ENCODE data around the gene DOK3. TPM values are rescaled to one million over a fixed set of nuclear protein-coding genes. Genes with fewer than 3 reads are reported as not detected.
A peak's percentile ranks its signal among the peaks of the same experiment; 100 is the strongest.

Gene DOK3
- total RNA-seq, 1 experiment from 2014 or later = 8.0 TPM

DNA sequence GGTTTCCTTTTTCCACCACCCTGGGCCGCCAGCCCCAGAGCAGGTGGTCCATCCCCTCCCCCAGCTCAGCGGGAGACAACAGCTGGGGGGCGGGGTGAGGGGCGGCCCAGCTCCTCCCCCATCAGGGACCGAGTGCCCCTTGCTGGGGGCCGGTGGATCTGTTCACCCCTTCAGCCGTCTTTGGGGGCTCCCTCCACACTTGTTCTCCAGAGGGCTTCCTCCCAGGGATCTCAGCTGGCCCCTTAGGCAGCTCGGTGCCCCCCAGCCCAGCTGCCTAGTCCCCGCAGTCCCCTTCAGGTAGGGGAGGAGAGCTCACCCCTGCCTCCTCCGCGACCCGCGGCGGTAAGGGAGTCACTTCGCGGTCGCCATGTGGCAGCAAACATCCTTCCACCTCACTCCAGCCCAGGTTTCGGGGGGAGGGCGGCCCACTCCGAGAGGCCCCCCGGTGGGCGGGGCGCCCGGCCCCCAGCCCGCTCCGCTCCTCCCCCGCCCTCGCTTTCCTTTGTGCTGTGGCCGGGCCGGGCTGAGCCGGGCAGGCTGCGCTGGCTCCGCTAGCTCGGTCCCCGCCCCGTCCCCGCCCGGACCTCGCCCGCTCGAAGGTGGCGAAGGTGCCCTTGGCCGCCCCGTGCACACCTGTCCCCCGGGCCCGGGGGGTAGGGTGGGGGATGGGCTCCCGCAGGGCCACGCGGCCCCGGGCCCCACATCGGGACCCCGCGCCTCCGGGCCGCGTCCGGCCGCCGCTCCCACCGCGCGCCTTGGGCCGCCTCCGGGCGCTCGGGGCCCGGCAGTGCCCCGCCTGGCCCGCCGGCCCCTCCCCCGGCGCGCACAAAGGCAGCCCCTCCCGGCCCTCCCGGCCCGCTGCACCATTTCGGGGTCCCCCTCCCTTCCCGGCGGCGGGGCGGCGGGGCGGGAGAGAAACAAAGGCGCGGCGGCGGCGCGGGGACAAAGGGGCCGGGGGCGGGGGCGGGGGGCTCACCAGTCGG is 36.9 kb downstream of the DOK3 start:
- RAD21 ChIA-PET (ENCODE audit: low non-redundant PET in 1 of 2, low total read pairs in 2 of 2, uncharacterized antibody in 2 of 2, unreplicated experiment in 2 of 2) = no interaction called here
- no peaks in the 10 kb centered on the region for H4K20me1 ChIP-seq (ENCODE audit: insufficient read depth)
- POLR2A ChIA-PET = interaction anchor here (0.6 to 2.6 kb wide), 7 partner anchors 9 to 69 kb away, joined by 3 to 8 read pairs (median 3); no protein-coding TSS in a partner anchor
- DNase-seq (ENCODE audit: low read depth, low spot score) = no peak
- peak overlapping the region; percentile 84 for H3K27ac ChIP-seq (ENCODE audit: low read depth, low read length)
- H3K9ac ChIP-seq (ENCODE audit: low read length) = peak overlapping the region; percentile 89
- BruUV-seq (replicated peaks) = no TSS peak
- CTCF ChIA-PET = interaction anchor here (1.2 to 1.9 kb wide), 3 partner anchors 18 to 163 kb away, joined by 3 to 6 read pairs (median 3); no protein-coding TSS in a partner anchor
- no peak for TF ChIP-seq EZH2 (IDR thresholded peaks at IDR 0.05)
- peak; percentile 58; the same call in 1 of the 2 replicates for TF ChIP-seq ZFX (IDR thresholded peaks at IDR 0.05)
- peak; percentile 53 for ATAC-seq
- H3K4me3 ChIP-seq (replicated peaks in 1 of 2; ENCODE audit: low read depth in 1 of 2, low read length in 2 of 2) = peak overlapping the region; percentile 85 to 92
- peaks cover 7 to 11% of the 10 kb centered on the region in 2 experiments; a peak in 3 of 4 replicates for H3K36me3 ChIP-seq (ENCODE audit: control insufficient read depth in 1 of 2, insufficient read depth in 2 of 2, low read length in 2 of 2)
- intact Hi-C loops (cut with micrococcal nuclease) = no loop called here
- H3K4me1 ChIP-seq (ENCODE audit: control insufficient read depth in 1 of 2, insufficient read depth in 2 of 2, low read length in 2 of 2) = peaks cover 8 to 55% of the 10 kb centered on the region in 2 experiments; a peak in 3 of 4 replicates
- no peaks in the 10 kb centered on the region for H3K27me3 ChIP-seq (ENCODE audit: insufficient read depth, low read length)
- H3K79me2 ChIP-seq (ENCODE audit: insufficient read depth, low read length) = peaks cover 39% of the 10 kb centered on the region
- H2AFZ ChIP-seq (ENCODE audit: low read depth, low read length, poor library complexity, severe bottlenecking) = no peak overlapping the region
- H3K9me3 ChIP-seq (ENCODE audit: control insufficient read depth in 1 of 2, insufficient read depth in 1 of 2, low read depth in 1 of 2, low read length in 2 of 2) = no peaks in the 10 kb centered on the region
- H3K9me2 ChIP-seq (ENCODE audit: insufficient read depth) = no peaks in the 10 kb centered on the region
- H3K4me2 ChIP-seq (ENCODE audit: low read length) = peak overlapping the region; percentile 97

- H2AFZ ChIP-seq (ENCODE audit: low read depth, low read length, poor library complexity, severe bottlenecking) = no peak overlapping the region
- peak overlapping the region; percentile 97 for H3K4me2 ChIP-seq (ENCODE audit: low read length)
- no TSS peak for BruUV-seq (replicated peaks)
- H3K9ac ChIP-seq (ENCODE audit: low read length) = peak overlapping the region; percentile 89
- DNase-seq (ENCODE audit: low read depth, low spot score) (no peak), ATAC-seq (no peak)
- H3K27ac ChIP-seq (ENCODE audit: low read depth, low read length) = peak overlapping the region; percentile 84
- intact Hi-C loops (cut with micrococcal nuclease) = no loop called here
- H3K9me2 ChIP-seq (ENCODE audit: insufficient read depth) = no peaks in the 10 kb centered on the region
- peaks cover 39% of the 10 kb centered on the region for H3K79me2 ChIP-seq (ENCODE audit: insufficient read depth, low read length)
- ChIA-PET CTCF (interaction anchor here (1.2 to 1.9 kb wide), 2 partner anchors 17 to 23 kb away, joined by 3 to 6 read pairs; no protein-coding TSS in a partner anchor), RAD21 (ENCODE audit: low non-redundant PET in 1 of 2, low total read pairs in 2 of 2, uncharacterized antibody in 2 of 2, unreplicated experiment in 2 of 2) (no interaction called here), POLR2A (interaction anchor here (0.7 to 2.6 kb wide), 5 partner anchors 10 to 44 kb away, joined by 3 to 8 read pairs (median 4); no protein-coding TSS in a partner anchor)
- H3K36me3 ChIP-seq (ENCODE audit: control insufficient read depth in 1 of 2, insufficient read depth in 2 of 2, low read length in 2 of 2) = peaks cover 12 to 15% of the 10 kb centered on the region in 2 experiments; a peak in 3 of 4 replicates
- peak overlapping the region; percentile 85 to 92 for H3K4me3 ChIP-seq (replicated peaks in 1 of 2; ENCODE audit: low read depth in 1 of 2, low read length in 2 of 2)
- no peaks in the 10 kb centered on the region for H4K20me1 ChIP-seq (ENCODE audit: insufficient read depth)
- H3K27me3 ChIP-seq (ENCODE audit: insufficient read depth, low read length) = no peaks in the 10 kb centered on the region
- peaks cover 8 to 53% of the 10 kb centered on the region in 2 experiments; a peak in 3 of 4 replicates for H3K4me1 ChIP-seq (ENCODE audit: control insufficient read depth in 1 of 2, insufficient read depth in 2 of 2, low read length in 2 of 2)
- H3K9me3 ChIP-seq (ENCODE audit: control insufficient read depth in 1 of 2, insufficient read depth in 1 of 2, low read depth in 1 of 2, low read length in 2 of 2) = no peaks in the 10 kb centered on the region
- TF ChIP-seq, protein P1, sequence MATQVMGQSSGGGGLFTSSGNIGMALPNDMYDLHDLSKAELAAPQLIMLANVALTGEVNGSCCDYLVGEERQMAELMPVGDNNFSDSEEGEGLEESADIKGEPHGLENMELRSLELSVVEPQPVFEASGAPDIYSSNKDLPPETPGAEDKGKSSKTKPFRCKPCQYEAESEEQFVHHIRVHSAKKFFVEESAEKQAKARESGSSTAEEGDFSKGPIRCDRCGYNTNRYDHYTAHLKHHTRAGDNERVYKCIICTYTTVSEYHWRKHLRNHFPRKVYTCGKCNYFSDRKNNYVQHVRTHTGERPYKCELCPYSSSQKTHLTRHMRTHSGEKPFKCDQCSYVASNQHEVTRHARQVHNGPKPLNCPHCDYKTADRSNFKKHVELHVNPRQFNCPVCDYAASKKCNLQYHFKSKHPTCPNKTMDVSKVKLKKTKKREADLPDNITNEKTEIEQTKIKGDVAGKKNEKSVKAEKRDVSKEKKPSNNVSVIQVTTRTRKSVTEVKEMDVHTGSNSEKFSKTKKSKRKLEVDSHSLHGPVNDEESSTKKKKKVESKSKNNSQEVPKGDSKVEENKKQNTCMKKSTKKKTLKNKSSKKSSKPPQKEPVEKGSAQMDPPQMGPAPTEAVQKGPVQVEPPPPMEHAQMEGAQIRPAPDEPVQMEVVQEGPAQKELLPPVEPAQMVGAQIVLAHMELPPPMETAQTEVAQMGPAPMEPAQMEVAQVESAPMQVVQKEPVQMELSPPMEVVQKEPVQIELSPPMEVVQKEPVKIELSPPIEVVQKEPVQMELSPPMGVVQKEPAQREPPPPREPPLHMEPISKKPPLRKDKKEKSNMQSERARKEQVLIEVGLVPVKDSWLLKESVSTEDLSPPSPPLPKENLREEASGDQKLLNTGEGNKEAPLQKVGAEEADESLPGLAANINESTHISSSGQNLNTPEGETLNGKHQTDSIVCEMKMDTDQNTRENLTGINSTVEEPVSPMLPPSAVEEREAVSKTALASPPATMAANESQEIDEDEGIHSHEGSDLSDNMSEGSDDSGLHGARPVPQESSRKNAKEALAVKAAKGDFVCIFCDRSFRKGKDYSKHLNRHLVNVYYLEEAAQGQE (IDR thresholded peaks at IDR 0.05; ENCODE audit: low read depth) = no peak
- TF ChIP-seq SIN3A (IDR thresholded peaks at IDR 0.05; ENCODE audit: low read depth) = no peak
- TF ChIP-seq MAX (IDR thresholded peaks at IDR 0.05) = no peak
- TF ChIP-seq RAD21 (IDR thresholded peaks at IDR 0.05; ENCODE audit: low read depth) = no peak
- TF ChIP-seq FOSL1 (IDR thresholded peaks at IDR 0.05; ENCODE audit: low read depth) = no peak
- TF ChIP-seq EZH2 (IDR thresholded peaks at IDR 0.05) = no peak
- TF ChIP-seq, protein P2, sequence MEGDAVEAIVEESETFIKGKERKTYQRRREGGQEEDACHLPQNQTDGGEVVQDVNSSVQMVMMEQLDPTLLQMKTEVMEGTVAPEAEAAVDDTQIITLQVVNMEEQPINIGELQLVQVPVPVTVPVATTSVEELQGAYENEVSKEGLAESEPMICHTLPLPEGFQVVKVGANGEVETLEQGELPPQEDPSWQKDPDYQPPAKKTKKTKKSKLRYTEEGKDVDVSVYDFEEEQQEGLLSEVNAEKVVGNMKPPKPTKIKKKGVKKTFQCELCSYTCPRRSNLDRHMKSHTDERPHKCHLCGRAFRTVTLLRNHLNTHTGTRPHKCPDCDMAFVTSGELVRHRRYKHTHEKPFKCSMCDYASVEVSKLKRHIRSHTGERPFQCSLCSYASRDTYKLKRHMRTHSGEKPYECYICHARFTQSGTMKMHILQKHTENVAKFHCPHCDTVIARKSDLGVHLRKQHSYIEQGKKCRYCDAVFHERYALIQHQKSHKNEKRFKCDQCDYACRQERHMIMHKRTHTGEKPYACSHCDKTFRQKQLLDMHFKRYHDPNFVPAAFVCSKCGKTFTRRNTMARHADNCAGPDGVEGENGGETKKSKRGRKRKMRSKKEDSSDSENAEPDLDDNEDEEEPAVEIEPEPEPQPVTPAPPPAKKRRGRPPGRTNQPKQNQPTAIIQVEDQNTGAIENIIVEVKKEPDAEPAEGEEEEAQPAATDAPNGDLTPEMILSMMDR (IDR thresholded peaks at IDR 0.05 in 2 of 3, conservative IDR thresholded peaks at IDR 0.05 in 1 of 3; ENCODE audit: borderline replicate concordance in 1 of 3, insufficient read depth in 1 of 3, low read depth in 2 of 3, low read length in 2 of 3) = no peak
Observed at GRCh38 chr5:177471610-177472356, 37.8 kb downstream of the DOK3 start.
